ENCODE results near the gene R3HDM2.

GRCh38 chr12:57444744-57445143 is 13.9 kb upstream of the R3HDM2 start:
- TF ChIP-seq POLR2A (IDR thresholded peaks at IDR 0.05) = no peak
- TF ChIP-seq CTCF (IDR thresholded peaks at IDR 0.05) = no peak

Measured in transverse colon (tissue), 3 donors.